HEK293T (cell line): ENCODE data around the gene SNTG2.

Source experiments
- BHLHE40 ChIP-seq: fragments of 450-650 bp; IDR thresholded peaks from 2 replicates; pipeline ENCODE4 v1.6.1; 2016; ENCODE audit warnings: mild to moderate bottlenecking, moderate library complexity, borderline replicate concordance
- FOXM1 ChIP-seq: fragments of 450-650 bp; IDR thresholded peaks from 2 replicates; pipeline ENCODE4 v1.6.1; 2017; ENCODE audit warnings: mild to moderate bottlenecking, borderline replicate concordance
- PKNOX1 ChIP-seq: fragments of 450-650 bp; IDR thresholded peaks from 2 replicates; pipeline ENCODE4 v1.6.1; 2016
- SP1 ChIP-seq: fragments of 450-650 bp; IDR thresholded peaks from 2 replicates; pipeline ENCODE4 v1.6.1; 2017

DNA sequence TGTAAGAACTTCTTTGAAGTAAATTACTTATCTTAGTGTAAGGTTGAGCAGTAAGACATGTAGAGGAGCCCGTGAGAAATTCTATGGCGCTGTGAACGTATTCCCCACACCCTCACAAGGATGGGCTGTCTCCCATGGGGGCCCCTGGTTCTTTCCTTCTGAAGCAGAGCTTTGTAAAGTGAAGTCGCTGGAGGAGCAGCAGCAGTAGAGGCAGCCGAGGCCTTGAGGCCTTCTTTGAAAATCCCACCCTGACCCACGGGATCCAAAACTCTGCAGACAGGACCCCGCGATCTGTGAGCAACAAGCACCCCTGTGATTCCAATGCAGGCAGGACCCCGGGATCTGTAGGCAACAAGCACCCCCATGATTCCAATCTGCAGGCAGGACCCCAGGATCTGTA, 23.8 kb upstream of the SNTG2 start:
- TF ChIP-seq PKNOX1 (no peak), SP1 (no peak), BHLHE40 (no peak), FOXM1 (no peak)
